ENCODE measurements around the gene BACH2.

BACH2 gene

DNA sequence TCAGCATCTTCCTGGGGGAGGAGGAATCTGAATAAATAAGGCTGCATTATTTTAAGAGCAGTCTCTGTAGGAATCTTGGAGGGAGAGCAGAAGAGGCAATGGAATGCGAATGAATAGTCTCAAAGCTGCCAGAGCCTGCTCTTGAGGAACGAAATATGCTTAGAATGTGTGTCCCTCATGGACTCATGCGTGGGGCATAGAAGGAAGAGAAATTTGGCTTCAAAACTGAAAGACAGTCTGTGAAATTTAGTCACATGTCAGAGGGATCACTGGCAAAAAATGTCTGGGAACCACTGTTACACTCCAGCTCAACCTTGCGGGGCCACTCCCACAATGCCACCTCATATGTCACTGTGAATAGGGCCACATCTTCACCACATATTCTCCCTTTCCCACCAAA, 306.9 kb downstream of the BACH2 start:
- no peaks in the 10 kb centered on the region for H3K27me3 ChIP-seq (ENCODE audit: insufficient read depth, low read depth)
- H3K4me3 ChIP-seq (IDR thresholded peaks at IDR 0.05; ENCODE audit: insufficient read depth, low read depth, low read length): no peak overlapping the region
- H3K4me1 ChIP-seq (ENCODE audit: low read depth, poor library complexity, severe bottlenecking): no peaks in the 10 kb centered on the region
- H3K4me2 ChIP-seq: no peak overlapping the region
- H4K20me1 ChIP-seq (ENCODE audit: insufficient read depth): no peaks in the 10 kb centered on the region
- no peak overlapping the region for H3K27ac ChIP-seq
- no peaks in the 10 kb centered on the region for H3K36me3 ChIP-seq (ENCODE audit: insufficient read depth)
- H3K79me2 ChIP-seq (ENCODE audit: insufficient read depth, low read depth): no peaks in the 10 kb centered on the region
- H2AFZ ChIP-seq (ENCODE audit: low read depth): no peak overlapping the region
- H3K9ac ChIP-seq: no peak overlapping the region
- TF ChIP-seq, protein P1, sequence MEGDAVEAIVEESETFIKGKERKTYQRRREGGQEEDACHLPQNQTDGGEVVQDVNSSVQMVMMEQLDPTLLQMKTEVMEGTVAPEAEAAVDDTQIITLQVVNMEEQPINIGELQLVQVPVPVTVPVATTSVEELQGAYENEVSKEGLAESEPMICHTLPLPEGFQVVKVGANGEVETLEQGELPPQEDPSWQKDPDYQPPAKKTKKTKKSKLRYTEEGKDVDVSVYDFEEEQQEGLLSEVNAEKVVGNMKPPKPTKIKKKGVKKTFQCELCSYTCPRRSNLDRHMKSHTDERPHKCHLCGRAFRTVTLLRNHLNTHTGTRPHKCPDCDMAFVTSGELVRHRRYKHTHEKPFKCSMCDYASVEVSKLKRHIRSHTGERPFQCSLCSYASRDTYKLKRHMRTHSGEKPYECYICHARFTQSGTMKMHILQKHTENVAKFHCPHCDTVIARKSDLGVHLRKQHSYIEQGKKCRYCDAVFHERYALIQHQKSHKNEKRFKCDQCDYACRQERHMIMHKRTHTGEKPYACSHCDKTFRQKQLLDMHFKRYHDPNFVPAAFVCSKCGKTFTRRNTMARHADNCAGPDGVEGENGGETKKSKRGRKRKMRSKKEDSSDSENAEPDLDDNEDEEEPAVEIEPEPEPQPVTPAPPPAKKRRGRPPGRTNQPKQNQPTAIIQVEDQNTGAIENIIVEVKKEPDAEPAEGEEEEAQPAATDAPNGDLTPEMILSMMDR (conservative IDR thresholded peaks at IDR 0.05; ENCODE audit: low read depth, low read length): no peak

DNA sequence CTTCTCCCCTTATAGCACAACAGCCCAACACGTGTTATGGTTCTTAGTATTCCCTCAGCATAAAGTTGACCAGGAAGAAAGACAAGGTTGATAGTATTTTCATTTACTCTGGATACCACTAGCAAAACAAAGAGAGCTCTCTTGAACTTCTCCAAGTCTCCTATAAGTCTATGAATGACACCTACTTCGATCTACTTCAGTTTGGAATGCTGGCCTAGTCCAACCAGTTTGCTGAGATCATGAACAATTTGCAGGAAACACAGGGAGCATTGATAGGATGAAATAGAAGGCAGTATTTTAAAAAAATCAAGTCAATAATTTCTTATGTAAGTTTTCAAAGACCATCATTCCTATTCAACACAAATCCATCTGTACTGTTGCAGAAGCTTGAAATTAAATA, 308.8 kb downstream of the BACH2 start:
- Histone ChIP-seq H2AFZ (ENCODE audit: low read depth) (no peak overlapping the region), H4K20me1 (ENCODE audit: insufficient read depth) (no peaks in the 10 kb centered on the region), H3K36me3 (ENCODE audit: insufficient read depth) (no peaks in the 10 kb centered on the region), H3K27ac (no peak overlapping the region), H3K4me2 (no peak overlapping the region), H3K27me3 (ENCODE audit: insufficient read depth, low read depth) (no peaks in the 10 kb centered on the region), H3K9ac (no peak overlapping the region), H3K4me1 (ENCODE audit: low read depth, poor library complexity, severe bottlenecking) (no peaks in the 10 kb centered on the region), H3K4me3 (IDR thresholded peaks at IDR 0.05; ENCODE audit: insufficient read depth, low read depth, low read length) (no peak overlapping the region), H3K79me2 (ENCODE audit: insufficient read depth, low read depth) (no peaks in the 10 kb centered on the region)
- TF ChIP-seq, protein P1 (conservative IDR thresholded peaks at IDR 0.05; ENCODE audit: low read depth, low read length): no peak

DNA sequence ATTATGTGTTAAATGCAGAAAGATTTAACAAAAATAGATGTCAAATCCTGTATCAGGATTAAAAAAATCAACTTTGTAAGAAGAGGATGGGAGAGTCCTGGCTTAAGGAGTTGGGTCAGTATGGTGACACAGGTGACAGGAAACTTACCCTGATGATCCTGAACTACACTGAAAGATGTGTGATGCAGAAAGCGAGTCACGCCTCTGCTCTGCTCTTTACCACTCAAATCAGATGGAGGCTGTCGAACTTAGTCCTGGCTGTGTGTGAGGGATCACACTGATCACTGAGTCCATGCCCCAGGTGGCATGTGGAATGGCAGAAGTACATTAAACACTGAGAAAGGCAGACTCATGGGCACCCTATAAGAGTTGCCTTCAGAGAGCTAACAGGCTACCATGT, 309.5 kb downstream of the BACH2 start:
- no peaks in the 10 kb centered on the region for H3K36me3 ChIP-seq (ENCODE audit: insufficient read depth)

DNA sequence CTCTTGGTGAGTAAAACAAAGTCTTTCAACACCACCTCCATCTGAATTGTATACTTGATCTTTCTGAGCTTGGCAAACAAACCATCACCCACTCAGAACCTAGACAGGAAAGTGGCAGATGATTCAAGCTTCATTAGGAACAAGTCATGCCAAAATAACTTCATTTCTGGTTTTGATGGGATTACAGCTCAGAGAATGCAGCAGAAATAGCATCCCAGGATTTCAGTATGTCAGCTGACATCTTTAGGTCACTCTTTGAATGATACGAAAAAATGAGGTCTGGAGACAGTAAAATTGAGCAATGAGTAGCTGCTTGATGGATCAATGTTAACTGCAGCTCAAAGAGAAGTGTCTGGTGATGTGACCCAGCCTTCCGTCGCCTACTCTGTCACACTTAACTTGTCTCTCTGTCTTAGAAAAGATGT, 310.0 kb downstream of the BACH2 start:
- no peak overlapping the region for H3K4me3 ChIP-seq (IDR thresholded peaks at IDR 0.05; ENCODE audit: insufficient read depth, low read depth, low read length)
- TF ChIP-seq, protein P1 (conservative IDR thresholded peaks at IDR 0.05; ENCODE audit: low read depth, low read length): no peak
- no peaks in the 10 kb centered on the region for H3K4me1 ChIP-seq (ENCODE audit: low read depth, poor library complexity, severe bottlenecking)
- no peak overlapping the region for H3K4me2 ChIP-seq
- no peaks in the 10 kb centered on the region for H3K27me3 ChIP-seq (ENCODE audit: insufficient read depth, low read depth)
- H3K27ac ChIP-seq: no peak overlapping the region
- no peaks in the 10 kb centered on the region for H4K20me1 ChIP-seq (ENCODE audit: insufficient read depth)
- no peaks in the 10 kb centered on the region for H3K79me2 ChIP-seq (ENCODE audit: insufficient read depth, low read depth)
- H2AFZ ChIP-seq (ENCODE audit: low read depth): no peak overlapping the region
- H3K36me3 ChIP-seq (ENCODE audit: insufficient read depth): no peaks in the 10 kb centered on the region
- no peak overlapping the region for H3K9ac ChIP-seq

More for the DNA sequence above, 309.5 kb downstream of the BACH2 start:
- Histone ChIP-seq H3K9ac (no peak overlapping the region), H3K4me2 (no peak overlapping the region), H2AFZ (ENCODE audit: low read depth) (no peak overlapping the region), H3K27me3 (ENCODE audit: insufficient read depth, low read depth) (no peaks in the 10 kb centered on the region), H4K20me1 (ENCODE audit: insufficient read depth) (no peaks in the 10 kb centered on the region), H3K4me3 (IDR thresholded peaks at IDR 0.05; ENCODE audit: insufficient read depth, low read depth, low read length) (no peak overlapping the region), H3K4me1 (ENCODE audit: low read depth, poor library complexity, severe bottlenecking) (no peaks in the 10 kb centered on the region), H3K79me2 (ENCODE audit: insufficient read depth, low read depth) (no peaks in the 10 kb centered on the region), H3K27ac (no peak overlapping the region)
- TF ChIP-seq, protein P1 (conservative IDR thresholded peaks at IDR 0.05; ENCODE audit: low read depth, low read length): no peak
